GM23338 (cell line): ENCODE results near the gene FBXO28. TPM values are rescaled to one million over a fixed set of nuclear protein-coding genes. Genes with fewer than 3 reads are reported as not detected.
A peak's percentile ranks its signal among the peaks of the same experiment; 100 is the strongest.

Source experiments
- ATAC-seq: fragments of 200-7000 bp; cut with Tn5 transposase; 3 replicates; pipeline ENCODE4 v1.9.1; 2020
- DNase-seq: peaks from one replicate; pipeline ENCODE4 v3.0.0-alpha.2; 2015; ENCODE audit warnings: low spot score
- H2AFZ ChIP-seq: fragments of 200-600 bp; sonication (generic); 2 replicates; pipeline ENCODE4 v1.8.0; 2016; ENCODE audit warnings: antibody characterized with exemption, mild to moderate bottlenecking, moderate library complexity
- H3F3A ChIP-seq: fragments of 200-600 bp; sonication (generic); replicated peaks from 2 replicates; pipeline ENCODE4 v1.8.0; 2017; ENCODE audit warnings: antibody characterized with exemption, mixed run types, low read depth
- H3K27ac ChIP-seq: fragments of 200-600 bp; sonication (generic); 2 replicates; pipeline ENCODE4 v1.6.1; 2016; ENCODE audit warnings: low read depth
- H3K27me3 ChIP-seq: fragments of 200-600 bp; sonication (generic); 2 replicates; pipeline ENCODE4 v1.8.0; 2016; ENCODE audit warnings: mild to moderate bottlenecking, mixed run types, moderate library complexity; ENCODE audit not compliant: insufficient read depth
- H3K36me3 ChIP-seq: fragments of 200-600 bp; sonication (generic); 2 replicates; pipeline ENCODE4 v1.8.0; 2016; ENCODE audit warnings: mild to moderate bottlenecking; ENCODE audit not compliant: insufficient read depth
- H3K4me1 ChIP-seq: fragments of 200-600 bp; sonication (generic); 2 replicates; pipeline ENCODE4 v1.8.0; 2016; ENCODE audit warnings: mild to moderate bottlenecking, moderate library complexity; ENCODE audit not compliant: insufficient read depth
- H3K4me2 ChIP-seq: fragments of 200-600 bp; sonication (generic); 2 replicates; pipeline ENCODE4 v1.7.1; 2017; ENCODE audit warnings: mixed run types
- H3K4me3 ChIP-seq: fragments of 200-600 bp; sonication (generic); 2 replicates; pipeline ENCODE4 v1.6.1; 2016; ENCODE audit warnings: mixed run types
- H3K79me2 ChIP-seq: fragments of 200-600 bp; sonication (generic); replicated peaks from 2 replicates; pipeline ENCODE4 v1.8.0; 2017; ENCODE audit warnings: mild to moderate bottlenecking; ENCODE audit not compliant: insufficient read depth
- H3K9me2 ChIP-seq: fragments of 200-600 bp; sonication (generic); 2 replicates; pipeline ENCODE4 v1.8.0; 2017; ENCODE audit not compliant: insufficient read depth
- H4K20me1 ChIP-seq: fragments of 200-600 bp; sonication (generic); replicated peaks from 2 replicates; pipeline ENCODE4 v1.8.0; 2017; ENCODE audit warnings: mild to moderate bottlenecking; ENCODE audit not compliant: insufficient read depth
- H3K27ac Mint-ChIP-seq: 2 replicates; pipeline ENCODE4 v1.8.0; 2020; ENCODE audit warnings: inconsistent platforms, mild to moderate bottlenecking, moderate library complexity, mixed read lengths
- H3K27me3 Mint-ChIP-seq: 3 replicates; pipeline ENCODE4 v1.8.0; 2022; ENCODE audit warnings: low read depth, mild to moderate bottlenecking, moderate library complexity, mixed read lengths, inconsistent platforms; ENCODE audit not compliant: insufficient read depth, poor library complexity
- H3K36me3 Mint-ChIP-seq: 3 replicates; pipeline ENCODE4 v1.8.0; 2021; ENCODE audit warnings: low read depth, mild to moderate bottlenecking, inconsistent platforms, moderate library complexity, mixed read lengths
- H3K4me1 Mint-ChIP-seq: 3 replicates; pipeline ENCODE4 v1.8.0; 2020; ENCODE audit warnings: mild to moderate bottlenecking, inconsistent platforms, mixed read lengths
- H3K4me3 Mint-ChIP-seq: 3 replicates; pipeline ENCODE4 v1.8.0; 2021; ENCODE audit warnings: moderate library complexity, mild to moderate bottlenecking, inconsistent platforms, mixed read lengths
- H3K9me3 Mint-ChIP-seq: 3 replicates; pipeline ENCODE4 v1.8.0; 2020; ENCODE audit warnings: moderate library complexity, mild to moderate bottlenecking, inconsistent platforms, mixed read lengths
- CREB1 ChIP-seq: fragments of 250-450 bp; sonication (Bioruptor Pico); IDR thresholded peaks from 2 replicates; pipeline ENCODE4 v1.5.0; 2020; ENCODE audit warnings: low read depth, mild to moderate bottlenecking, moderate library complexity
- EZH2 ChIP-seq: fragments of 200-600 bp; sonication (generic); IDR thresholded peaks from one replicate; pipeline ENCODE4 v1.8.0; 2017; ENCODE audit warnings: antibody characterized with exemption, mild to moderate bottlenecking, low read depth; ENCODE audit not compliant: unreplicated experiment
- EZH2phosphoT487 ChIP-seq: fragments of 200-600 bp; sonication (generic); IDR thresholded peaks from one replicate; pipeline ENCODE4 v1.8.1; 2018; ENCODE audit warnings: antibody characterized with exemption; ENCODE audit not compliant: unreplicated experiment
- JUNB ChIP-seq: IDR thresholded peaks from one replicate; pipeline ENCODE4 v1.6.1; 2016; ENCODE audit warnings: antibody characterized with exemption; ENCODE audit not compliant: unreplicated experiment
- NANOG ChIP-seq: IDR thresholded peaks from 2 replicates; pipeline ENCODE4 v1.6.1; 2016; ENCODE audit warnings: antibody characterized with exemption, borderline replicate concordance
- POLR2AphosphoS5 ChIP-seq: IDR thresholded peaks from 2 replicates; pipeline ENCODE4 v1.6.1; 2016; ENCODE audit warnings: antibody characterized with exemption, low read depth
- STAT1 ChIP-seq: IDR thresholded peaks from one replicate; pipeline ENCODE4 v1.6.1; 2016; ENCODE audit warnings: antibody characterized with exemption; ENCODE audit not compliant: unreplicated experiment
- ZNF114 ChIP-seq: fragments of 250-450 bp; sonication (Bioruptor Pico); IDR thresholded peaks from 2 replicates; pipeline ENCODE4 v1.5.0; 2020; ENCODE audit warnings: mild to moderate bottlenecking, moderate library complexity
- ZNF331 ChIP-seq: fragments of 250-450 bp; sonication (Bioruptor Pico); IDR thresholded peaks from 2 replicates; pipeline ENCODE4 v1.5.0; 2020; ENCODE audit warnings: low read depth, mild to moderate bottlenecking, moderate library complexity
- polyA plus RNA-seq: library from polyadenylated mRNA; unstranded; fragments of >200 nt; fragmentation: Nextera tagmentation; extraction: Ambion mirVana; gene quantifications from 2 replicates; pipeline ENCODE4 v1.2.1, GENCODE V29; 2016
- total RNA-seq: library from RNA; depleted of rRNA; stranded (reverse); fragments of >200 nt; shearing (Covaris generic); gene quantifications from 2 replicates; pipeline ENCODE4 v1.2.3, GENCODE V29; 2014
- TF ChIP-seq, protein P1 (sequence below), 2 experiments: fragments of 200-600 bp in 1 of 2; sonication (generic) in 1 of 2; conservative IDR thresholded peaks; 2 replicates each; pipeline versions ENCODE4 v1.5.1 to v1.6.1; 2016 to 2017; ENCODE audit warnings: antibody characterized with exemption in 2 of 2, low read depth in 2 of 2, mild to moderate bottlenecking in 2 of 2, moderate library complexity in 1 of 2
- TF ChIP-seq, protein P2 (sequence below): IDR thresholded peaks from 2 replicates; pipeline ENCODE4 v1.6.1; 2016; ENCODE audit warnings: antibody characterized with exemption
- TF ChIP-seq, protein P3 (sequence below): IDR thresholded peaks from one replicate; pipeline ENCODE4 v1.6.1; 2018; ENCODE audit warnings: antibody characterized with exemption; ENCODE audit not compliant: unreplicated experiment
- TF ChIP-seq, protein P4 (sequence below): fragments of 250-450 bp; sonication (Bioruptor Pico); IDR thresholded peaks from 2 replicates; pipeline ENCODE4 v1.5.0; 2020; ENCODE audit warnings: mild to moderate bottlenecking, moderate library complexity

Gene FBXO28
- total and polyA plus RNA-seq, 2 experiments from 2014 or later = 16.9 to 45.2 TPM

DNA sequence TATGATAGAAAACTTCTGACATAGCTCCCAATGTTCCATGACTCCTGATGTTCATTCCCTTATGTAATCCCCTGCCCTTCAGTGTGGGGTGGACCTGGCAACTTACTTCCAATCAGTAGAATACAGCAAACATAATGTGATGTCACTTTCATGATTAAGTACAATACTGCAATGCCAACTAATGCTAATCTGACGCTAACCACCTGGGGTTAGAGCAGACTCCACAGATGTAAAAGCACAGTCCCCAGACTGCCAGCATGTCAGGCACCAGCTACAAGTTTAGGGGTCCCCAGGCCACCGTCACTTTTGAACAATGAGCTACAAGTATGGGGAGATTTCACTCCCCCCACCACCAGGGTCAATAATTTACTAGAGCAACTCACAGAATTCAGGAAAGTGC, 32.3 kb upstream of the FBXO28 start:
- Histone ChIP-seq H3K36me3 (no peaks in the 10 kb centered on the region), H3K9me2 (no peaks in the 10 kb centered on the region), H3K4me3 (no peak overlapping the region), H3K27ac (no peak overlapping the region), H2AFZ (peak overlapping the region; percentile 80; the same call in 1 of the 2 replicates), H3K4me2 (no peak overlapping the region), H3K79me2 (no peaks in the 10 kb centered on the region), H4K20me1 (no peaks in the 10 kb centered on the region), H3F3A (no peaks in the 10 kb centered on the region), H3K27me3 (no peaks in the 10 kb centered on the region), H3K4me1 (peaks cover 14% of the 10 kb centered on the region; the same call in 1 of the 2 replicates)
- H3K4me3 Mint-ChIP-seq = no peak overlapping the region
- H3K36me3 Mint-ChIP-seq = no peaks in the 10 kb centered on the region
- ATAC-seq (no peak), DNase-seq (no peak)
- no peaks in the 10 kb centered on the region for H3K9me3 Mint-ChIP-seq
- no peaks in the 10 kb centered on the region for H3K27me3 Mint-ChIP-seq
- H3K27ac Mint-ChIP-seq = no peak overlapping the region
- TF ChIP-seq, protein P1, sequence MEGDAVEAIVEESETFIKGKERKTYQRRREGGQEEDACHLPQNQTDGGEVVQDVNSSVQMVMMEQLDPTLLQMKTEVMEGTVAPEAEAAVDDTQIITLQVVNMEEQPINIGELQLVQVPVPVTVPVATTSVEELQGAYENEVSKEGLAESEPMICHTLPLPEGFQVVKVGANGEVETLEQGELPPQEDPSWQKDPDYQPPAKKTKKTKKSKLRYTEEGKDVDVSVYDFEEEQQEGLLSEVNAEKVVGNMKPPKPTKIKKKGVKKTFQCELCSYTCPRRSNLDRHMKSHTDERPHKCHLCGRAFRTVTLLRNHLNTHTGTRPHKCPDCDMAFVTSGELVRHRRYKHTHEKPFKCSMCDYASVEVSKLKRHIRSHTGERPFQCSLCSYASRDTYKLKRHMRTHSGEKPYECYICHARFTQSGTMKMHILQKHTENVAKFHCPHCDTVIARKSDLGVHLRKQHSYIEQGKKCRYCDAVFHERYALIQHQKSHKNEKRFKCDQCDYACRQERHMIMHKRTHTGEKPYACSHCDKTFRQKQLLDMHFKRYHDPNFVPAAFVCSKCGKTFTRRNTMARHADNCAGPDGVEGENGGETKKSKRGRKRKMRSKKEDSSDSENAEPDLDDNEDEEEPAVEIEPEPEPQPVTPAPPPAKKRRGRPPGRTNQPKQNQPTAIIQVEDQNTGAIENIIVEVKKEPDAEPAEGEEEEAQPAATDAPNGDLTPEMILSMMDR (conservative IDR thresholded peaks at IDR 0.05; ENCODE audit: low read depth in 2 of 2) = no peak
- TF ChIP-seq, protein P2, sequence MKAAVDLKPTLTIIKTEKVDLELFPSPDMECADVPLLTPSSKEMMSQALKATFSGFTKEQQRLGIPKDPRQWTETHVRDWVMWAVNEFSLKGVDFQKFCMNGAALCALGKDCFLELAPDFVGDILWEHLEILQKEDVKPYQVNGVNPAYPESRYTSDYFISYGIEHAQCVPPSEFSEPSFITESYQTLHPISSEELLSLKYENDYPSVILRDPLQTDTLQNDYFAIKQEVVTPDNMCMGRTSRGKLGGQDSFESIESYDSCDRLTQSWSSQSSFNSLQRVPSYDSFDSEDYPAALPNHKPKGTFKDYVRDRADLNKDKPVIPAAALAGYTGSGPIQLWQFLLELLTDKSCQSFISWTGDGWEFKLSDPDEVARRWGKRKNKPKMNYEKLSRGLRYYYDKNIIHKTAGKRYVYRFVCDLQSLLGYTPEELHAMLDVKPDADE = no peak
- TF ChIP-seq ZNF114 (no peak), CREB1 (no peak), EZH2 (no peak), NANOG (no peak), STAT1 (no peak), ZNF331 (CRISPR knock-in tag) (no peak), POLR2AphosphoS5 (no peak), JUNB (no peak), EZH2phosphoT487 (no peak)
- TF ChIP-seq, protein P3, sequence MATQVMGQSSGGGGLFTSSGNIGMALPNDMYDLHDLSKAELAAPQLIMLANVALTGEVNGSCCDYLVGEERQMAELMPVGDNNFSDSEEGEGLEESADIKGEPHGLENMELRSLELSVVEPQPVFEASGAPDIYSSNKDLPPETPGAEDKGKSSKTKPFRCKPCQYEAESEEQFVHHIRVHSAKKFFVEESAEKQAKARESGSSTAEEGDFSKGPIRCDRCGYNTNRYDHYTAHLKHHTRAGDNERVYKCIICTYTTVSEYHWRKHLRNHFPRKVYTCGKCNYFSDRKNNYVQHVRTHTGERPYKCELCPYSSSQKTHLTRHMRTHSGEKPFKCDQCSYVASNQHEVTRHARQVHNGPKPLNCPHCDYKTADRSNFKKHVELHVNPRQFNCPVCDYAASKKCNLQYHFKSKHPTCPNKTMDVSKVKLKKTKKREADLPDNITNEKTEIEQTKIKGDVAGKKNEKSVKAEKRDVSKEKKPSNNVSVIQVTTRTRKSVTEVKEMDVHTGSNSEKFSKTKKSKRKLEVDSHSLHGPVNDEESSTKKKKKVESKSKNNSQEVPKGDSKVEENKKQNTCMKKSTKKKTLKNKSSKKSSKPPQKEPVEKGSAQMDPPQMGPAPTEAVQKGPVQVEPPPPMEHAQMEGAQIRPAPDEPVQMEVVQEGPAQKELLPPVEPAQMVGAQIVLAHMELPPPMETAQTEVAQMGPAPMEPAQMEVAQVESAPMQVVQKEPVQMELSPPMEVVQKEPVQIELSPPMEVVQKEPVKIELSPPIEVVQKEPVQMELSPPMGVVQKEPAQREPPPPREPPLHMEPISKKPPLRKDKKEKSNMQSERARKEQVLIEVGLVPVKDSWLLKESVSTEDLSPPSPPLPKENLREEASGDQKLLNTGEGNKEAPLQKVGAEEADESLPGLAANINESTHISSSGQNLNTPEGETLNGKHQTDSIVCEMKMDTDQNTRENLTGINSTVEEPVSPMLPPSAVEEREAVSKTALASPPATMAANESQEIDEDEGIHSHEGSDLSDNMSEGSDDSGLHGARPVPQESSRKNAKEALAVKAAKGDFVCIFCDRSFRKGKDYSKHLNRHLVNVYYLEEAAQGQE = no peak
- TF ChIP-seq, protein P4, sequence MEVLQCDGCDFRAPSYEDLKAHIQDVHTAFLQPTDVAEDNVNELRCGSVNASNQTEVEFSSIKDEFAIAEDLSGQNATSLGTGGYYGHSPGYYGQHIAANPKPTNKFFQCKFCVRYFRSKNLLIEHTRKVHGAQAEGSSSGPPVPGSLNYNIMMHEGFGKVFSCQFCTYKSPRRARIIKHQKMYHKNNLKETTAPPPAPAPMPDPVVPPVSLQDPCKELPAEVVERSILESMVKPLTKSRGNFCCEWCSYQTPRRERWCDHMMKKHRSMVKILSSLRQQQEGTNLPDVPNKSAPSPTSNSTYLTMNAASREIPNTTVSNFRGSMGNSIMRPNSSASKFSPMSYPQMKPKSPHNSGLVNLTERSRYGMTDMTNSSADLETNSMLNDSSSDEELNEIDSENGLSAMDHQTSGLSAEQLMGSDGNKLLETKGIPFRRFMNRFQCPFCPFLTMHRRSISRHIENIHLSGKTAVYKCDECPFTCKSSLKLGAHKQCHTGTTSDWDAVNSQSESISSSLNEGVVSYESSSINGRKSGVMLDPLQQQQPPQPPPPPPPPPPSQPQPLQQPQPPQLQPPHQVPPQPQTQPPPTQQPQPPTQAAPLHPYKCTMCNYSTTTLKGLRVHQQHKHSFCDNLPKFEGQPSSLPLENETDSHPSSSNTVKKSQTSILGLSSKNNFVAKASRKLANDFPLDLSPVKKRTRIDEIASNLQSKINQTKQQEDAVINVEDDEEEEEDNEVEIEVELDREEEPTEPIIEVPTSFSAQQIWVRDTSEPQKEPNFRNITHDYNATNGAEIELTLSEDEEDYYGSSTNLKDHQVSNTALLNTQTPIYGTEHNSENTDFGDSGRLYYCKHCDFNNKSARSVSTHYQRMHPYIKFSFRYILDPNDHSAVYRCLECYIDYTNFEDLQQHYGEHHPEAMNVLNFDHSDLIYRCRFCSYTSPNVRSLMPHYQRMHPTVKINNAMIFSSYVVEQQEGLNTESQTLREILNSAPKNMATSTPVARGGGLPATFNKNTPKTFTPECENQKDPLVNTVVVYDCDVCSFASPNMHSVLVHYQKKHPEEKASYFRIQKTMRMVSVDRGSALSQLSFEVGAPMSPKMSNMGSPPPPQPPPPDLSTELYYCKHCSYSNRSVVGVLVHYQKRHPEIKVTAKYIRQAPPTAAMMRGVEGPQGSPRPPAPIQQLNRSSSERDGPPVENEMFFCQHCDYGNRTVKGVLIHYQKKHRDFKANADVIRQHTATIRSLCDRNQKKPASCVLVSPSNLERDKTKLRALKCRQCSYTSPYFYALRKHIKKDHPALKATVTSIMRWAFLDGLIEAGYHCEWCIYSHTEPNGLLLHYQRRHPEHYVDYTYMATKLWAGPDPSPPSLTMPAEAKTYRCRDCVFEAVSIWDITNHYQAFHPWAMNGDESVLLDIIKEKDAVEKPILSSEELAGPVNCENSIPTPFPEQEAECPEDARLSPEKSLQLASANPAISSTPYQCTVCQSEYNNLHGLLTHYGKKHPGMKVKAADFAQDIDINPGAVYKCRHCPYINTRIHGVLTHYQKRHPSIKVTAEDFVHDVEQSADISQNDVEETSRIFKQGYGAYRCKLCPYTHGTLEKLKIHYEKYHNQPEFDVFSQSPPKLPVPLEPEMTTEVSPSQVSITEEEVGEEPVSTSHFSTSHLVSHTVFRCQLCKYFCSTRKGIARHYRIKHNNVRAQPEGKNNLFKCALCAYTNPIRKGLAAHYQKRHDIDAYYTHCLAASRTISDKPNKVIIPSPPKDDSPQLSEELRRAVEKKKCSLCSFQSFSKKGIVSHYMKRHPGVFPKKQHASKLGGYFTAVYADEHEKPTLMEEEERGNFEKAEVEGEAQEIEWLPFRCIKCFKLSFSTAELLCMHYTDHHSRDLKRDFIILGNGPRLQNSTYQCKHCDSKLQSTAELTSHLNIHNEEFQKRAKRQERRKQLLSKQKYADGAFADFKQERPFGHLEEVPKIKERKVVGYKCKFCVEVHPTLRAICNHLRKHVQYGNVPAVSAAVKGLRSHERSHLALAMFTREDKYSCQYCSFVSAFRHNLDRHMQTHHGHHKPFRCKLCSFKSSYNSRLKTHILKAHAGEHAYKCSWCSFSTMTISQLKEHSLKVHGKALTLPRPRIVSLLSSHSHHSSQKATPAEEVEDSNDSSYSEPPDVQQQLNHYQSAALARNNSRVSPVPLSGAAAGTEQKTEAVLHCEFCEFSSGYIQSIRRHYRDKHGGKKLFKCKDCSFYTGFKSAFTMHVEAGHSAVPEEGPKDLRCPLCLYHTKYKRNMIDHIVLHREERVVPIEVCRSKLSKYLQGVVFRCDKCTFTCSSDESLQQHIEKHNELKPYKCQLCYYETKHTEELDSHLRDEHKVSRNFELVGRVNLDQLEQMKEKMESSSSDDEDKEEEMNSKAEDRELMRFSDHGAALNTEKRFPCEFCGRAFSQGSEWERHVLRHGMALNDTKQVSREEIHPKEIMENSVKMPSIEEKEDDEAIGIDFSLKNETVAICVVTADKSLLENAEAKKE = no peak
- peaks cover 10% of the 10 kb centered on the region for H3K4me1 Mint-ChIP-seq
